HG03135 (cell line): ENCODE data around the gene SYNRG.

ENCODE experiments used
- ATAC-seq: cut with Tn5 transposase; IDR thresholded peaks from one replicate; pipeline ENCODE4 v1.9.1; 2021; ENCODE audit warnings: mild to moderate bottlenecking, moderate library complexity; ENCODE audit not compliant: unreplicated experiment

Gene SYNRG

GRCh38 chr17:37505333-37505732 is 103.9 kb downstream of the SYNRG start:
- no peak for ATAC-seq

- ATAC-seq = no peak
These were observed 106.1 kb downstream of the SYNRG start for GRCh38 chr17:37503148-37503547.

DNA sequence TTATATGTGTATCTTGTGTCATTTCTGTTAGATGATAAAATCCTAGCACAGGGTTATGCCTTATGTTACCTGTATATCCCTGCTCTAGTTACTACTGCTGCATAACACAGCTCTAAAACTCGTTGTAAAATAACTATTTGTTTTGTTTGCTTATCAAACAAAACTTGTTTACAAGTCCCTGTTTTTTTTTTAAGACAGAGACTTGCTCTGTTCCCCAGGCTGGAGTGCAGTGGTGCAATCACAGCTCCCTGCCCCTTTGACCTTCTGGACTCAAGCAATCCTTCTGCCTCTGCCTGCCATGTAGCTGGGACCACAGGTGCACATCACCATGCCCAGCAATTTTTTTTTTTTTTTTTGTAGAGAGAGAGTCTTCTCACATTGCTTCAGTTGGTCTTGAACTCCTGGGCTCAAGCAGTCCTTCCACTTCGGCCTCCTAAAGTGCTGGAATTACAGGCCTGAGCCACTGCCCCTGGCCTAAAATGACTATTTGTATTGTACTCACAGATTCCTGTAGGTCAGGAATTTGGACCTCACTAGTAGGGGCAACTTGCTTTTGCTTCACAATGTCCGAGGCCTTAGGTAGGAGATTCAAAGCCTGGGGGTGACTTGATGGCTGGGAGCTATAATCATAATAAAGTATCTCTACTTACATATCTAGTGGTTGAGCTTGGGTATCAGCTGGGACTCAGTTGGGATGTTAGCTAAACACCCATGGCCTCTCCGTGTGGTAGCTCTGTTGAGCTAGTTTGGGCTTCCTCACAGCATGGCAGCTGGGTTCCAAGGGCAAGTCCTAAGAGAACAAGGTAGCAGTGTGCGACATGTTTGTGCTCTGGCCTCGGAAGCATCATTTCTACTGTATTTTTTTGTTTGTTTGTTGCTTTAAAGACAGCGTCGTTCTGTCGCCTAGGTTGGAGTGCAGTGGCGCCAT is 106.9 kb downstream of the SYNRG start:
- ATAC-seq = no peak

GRCh38 chr17:37500378-37500777 is 108.8 kb downstream of the SYNRG start:
- no peak for ATAC-seq

DNA sequence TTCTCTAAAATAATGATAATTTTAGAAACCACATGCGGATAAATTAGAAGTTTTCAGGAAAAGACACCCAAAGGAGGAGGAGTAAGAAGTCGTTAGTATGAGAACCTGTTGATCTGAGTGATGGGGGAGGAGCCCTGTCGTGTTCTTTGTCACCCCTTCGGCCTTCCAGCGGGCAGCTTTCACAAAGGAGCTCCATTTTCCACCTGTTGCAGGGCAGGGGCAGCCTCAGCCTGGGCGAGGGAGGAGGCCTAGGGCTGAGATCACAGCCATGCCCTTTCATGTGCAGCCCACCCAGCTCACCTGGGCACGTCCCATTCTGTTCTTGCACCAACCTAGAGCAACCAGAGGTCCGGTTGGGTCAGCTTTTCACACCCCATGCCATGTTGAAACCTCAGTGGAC is 114.2 kb downstream of the SYNRG start:
- ATAC-seq = no peak

DNA sequence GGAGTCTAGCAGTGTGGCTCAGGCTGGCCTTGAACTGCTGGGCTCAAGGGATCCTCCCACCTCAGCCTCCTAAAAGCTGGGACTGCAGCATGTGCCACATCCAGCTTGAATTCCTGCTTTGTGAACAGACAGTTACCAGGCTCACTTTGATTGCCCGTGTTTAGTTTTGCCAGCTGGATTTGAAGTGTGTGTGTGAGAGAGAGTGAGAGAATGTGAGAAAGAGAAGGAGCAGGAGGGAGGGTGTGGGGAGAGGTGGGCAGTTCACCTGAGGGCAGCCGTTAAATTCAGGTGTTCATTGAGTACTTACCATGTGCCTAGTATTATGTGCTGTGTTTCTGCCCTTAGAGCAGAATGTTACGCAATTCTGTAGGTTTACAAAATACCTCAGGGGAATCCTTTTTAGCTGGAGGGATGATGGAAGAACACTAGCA is 114.8 kb downstream of the SYNRG start:
- no peak for ATAC-seq

DNA sequence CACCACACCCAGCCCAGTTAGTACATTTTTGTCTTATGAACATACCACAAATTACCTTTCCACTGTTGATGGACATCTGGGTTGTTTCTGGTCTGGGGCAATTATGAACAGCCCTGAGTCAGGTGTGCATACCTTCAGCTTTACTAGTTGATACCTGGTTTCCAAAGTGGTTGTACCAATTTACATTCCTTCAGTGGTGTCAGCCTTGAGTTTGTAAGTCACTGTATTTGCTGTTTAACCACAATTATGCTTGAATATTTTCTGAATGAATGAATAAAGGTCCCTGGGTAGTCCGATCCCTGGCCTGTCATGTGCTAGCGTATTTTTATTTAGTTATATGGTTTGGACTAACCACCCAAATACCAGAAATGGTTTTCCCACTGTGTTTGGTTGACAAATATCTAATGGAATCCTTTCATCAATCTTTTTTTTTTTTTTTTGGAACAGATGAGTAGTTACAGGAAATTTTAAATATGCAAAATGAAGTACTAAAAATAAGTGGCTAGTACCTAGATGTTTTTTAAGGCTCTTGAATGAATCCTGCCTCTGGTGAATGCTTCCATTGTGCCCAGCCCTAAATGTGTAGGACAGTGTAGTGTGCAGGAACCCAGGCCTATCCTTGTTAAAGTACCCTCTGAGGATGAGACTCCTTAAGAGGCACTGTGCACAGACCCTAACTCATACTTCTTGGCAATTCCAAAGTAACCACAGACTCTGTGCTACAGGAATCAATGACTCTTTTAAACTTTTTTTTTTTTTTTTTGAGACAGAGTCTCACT is 115.8 kb downstream of the SYNRG start:
- ATAC-seq = no peak

DNA sequence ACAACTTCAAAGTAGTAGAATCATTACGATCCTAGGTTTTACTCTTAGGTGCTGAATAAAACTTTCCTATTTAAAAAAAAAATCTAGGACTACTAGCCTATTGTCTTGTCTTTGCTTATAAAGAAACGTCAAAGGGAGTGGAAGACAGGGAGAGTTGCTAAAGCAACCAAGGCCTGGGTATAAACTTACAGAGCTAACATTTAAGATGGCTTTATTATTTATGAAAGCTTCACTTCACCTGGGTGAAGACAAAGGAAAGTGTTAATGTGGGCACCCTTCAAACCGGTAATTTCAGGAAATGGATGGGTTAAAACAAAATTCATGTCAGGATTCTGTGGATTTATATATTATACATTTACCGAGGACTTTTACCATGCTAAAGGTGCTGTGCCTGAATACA is 117.1 kb downstream of the SYNRG start:
- no peak for ATAC-seq

- no peak for ATAC-seq
These were observed 118.3 kb downstream of the SYNRG start for GRCh38 chr17:37490638-37491614.

GRCh38 chr17:37490022-37490587 is 119.1 kb downstream of the SYNRG start:
- ATAC-seq = peak; percentile 55

- ATAC-seq = peak; percentile 73
These were observed 119.8 kb downstream of the SYNRG start, which contains the start of gene DUSP14 for GRCh38 chr17:37489197-37490001. TSS of gene DUSP14 (plus strand) at chr17:37489891. CDS start at chr17:37512273, 22,382 bp downstream.

DNA sequence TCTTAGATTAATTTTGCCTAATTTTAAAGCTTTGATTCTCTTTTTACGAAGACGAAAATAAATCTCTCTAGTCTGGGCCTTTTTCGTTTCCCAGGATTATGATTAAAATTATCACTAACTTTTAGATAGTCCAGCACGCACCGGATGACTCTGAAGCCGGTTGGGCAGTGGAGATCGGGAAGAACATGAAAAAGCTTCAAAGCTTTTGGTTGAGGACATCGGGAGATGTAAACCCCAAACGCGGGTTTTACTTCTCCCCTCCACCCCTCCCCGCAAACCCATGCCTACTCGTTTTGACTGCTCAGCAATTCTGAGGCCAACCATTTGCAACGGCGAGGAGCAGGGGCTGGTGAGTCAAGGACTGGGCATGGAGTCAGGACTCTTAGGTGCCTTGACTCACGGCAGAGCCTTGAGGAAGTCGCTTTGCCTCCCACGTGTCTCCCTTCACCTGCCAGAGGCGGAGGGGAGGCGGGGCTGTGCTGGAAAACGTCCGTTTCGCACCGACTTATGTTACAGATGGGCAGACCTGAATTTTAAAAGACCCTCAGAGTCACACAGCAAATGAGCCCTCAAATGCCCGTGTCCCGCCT is 120.5 kb downstream of the SYNRG start:
- ATAC-seq = no peak

DNA sequence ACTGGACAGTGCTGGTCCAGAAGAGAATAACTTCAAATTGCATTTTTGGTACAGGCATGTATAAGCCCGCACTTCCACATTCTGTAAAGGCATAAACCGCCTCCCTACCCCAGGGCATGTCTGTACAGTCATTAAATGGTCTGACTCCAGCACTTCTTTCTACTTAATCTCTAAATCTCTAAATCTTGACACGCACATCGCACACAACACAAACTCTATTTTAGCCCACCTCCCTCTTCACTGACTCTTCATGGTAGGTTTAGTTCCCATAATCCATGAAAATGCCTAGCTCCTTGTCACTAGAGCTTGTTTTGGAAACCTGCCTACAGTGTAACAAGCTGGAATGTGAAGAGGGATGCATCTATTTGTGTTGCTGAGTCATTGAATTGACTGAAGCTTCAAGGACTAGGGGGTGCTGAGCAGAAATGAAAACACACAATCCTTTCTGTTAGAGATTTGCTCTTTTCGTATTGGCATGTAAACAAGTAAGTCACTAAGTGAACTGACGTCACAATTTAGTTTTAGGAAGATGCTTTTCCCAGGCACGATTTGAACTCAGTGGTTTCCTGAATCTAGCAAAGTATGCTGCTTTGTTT is 121.1 kb downstream of the SYNRG start:
- ATAC-seq = no peak

- ATAC-seq = no peak
These were observed 123.2 kb downstream of the SYNRG start for GRCh38 chr17:37485938-37486570.

- ATAC-seq = no peak
These were observed 125.7 kb downstream of the SYNRG start for GRCh38 chr17:37483311-37484039.

DNA sequence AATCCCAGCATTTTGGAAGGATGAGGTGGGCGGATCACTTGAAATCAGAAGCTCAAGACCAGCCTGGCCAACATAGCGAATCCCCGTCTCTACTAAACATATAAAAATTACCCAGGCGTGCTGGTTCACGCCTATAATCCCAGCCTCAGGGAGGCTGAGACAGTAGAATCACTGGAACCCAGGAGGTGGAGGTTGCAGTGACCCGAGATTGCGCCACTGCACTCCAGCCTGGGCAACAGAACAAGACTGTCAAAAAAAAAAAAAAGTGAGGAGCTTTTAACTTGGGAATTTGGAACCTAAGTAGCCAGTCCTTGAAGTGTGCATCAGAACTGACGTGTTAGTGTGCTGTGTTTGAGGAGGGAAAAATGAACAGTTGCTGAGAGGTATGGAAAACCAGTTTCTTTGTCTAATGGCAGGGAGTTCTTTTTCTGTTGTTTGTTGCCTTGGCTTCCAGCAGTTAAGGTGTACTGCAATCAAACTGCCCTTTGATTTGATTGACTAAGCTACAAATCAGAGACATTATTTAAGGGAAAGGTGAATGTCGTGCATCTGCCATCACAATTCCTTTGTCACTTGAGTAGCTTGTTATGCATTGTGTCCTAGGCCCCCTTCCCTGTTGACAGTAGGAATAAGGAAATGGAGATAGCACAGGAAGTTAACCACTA is 128.1 kb downstream of the SYNRG start:
- ATAC-seq = no peak

GRCh38 chr17:37480427-37480826 is 128.8 kb downstream of the SYNRG start:
- no peak for ATAC-seq
